Measurements from ENCODE around the gene TACSTD2. TPM values are rescaled to one million over a fixed set of nuclear protein-coding genes. Genes with fewer than 3 reads are reported as not detected.

Gene TACSTD2
- polyA plus RNA-seq, 3 donors, result 3.2 TPM; not detected in 2

DNA sequence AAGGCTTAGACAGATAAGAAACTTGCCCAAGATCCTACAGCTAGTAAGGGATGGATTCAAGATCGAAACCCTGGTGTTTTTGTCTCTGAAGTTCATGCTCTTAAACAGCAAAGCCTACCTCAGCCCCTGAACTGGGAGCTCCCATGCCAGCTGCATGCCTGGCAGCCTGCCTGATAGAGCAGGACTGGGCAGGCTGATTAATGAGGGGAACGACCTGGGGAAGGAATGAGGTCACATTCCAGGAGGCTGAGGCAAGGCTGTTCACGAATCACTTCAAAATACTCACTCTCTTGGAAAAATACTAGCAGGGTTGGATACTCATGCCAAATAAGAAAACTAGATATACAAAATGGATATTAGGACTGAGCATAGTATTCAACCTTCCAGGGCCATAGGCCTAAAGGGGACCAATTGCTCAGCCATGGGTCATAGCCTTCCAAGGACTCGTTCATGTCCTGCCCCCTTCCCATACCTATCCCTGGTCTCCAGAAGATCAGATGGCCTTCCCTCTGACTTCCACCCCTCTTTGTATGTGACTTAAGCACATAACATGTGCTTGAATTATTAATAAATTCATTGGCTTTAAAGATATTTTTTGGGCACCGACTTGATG is 15.6 kb upstream of the TACSTD2 start:
- no peak overlapping the region for H3K9ac ChIP-seq (ENCODE audit: insufficient read depth, low read length, poor library complexity, severe bottlenecking)
- H2AFZ ChIP-seq (ENCODE audit: insufficient read depth, low read depth, low read length, poor library complexity, severe bottlenecking), result no peak overlapping the region
- peaks cover 3% of the 10 kb centered on the region for H3K4me1 Mint-ChIP-seq
- no peak overlapping the region for H3K27ac ChIP-seq (ENCODE audit: low read depth in 1 of 2, low read length in 2 of 2)
- DNase-seq, result no peak
- no peaks in the 10 kb centered on the region for H3K36me3 Mint-ChIP-seq
- WGBS (ENCODE audit: insufficient coverage), result 80% methylated on average over 1 of the region's 5 CpGs
- H3K27me3 ChIP-seq (ENCODE audit: control insufficient read depth in 2 of 2, insufficient read depth in 2 of 2, low read length in 2 of 2), result no peaks in the 10 kb centered on the region
- no peak overlapping the region for H3K27ac Mint-ChIP-seq
- H3K36me3 ChIP-seq (replicated peaks in 1 of 2; ENCODE audit: control insufficient read depth in 1 of 2, insufficient read depth in 2 of 2, low read length in 2 of 2), result no peaks in the 10 kb centered on the region
- no peaks in the 10 kb centered on the region for H3K9me3 ChIP-seq (replicated peaks in 1 of 2; ENCODE audit: control insufficient read depth in 1 of 2, insufficient read depth in 1 of 2, low read length in 2 of 2)
- H4K20me1 ChIP-seq (ENCODE audit: insufficient read depth, low read length), result no peaks in the 10 kb centered on the region
- H3K4me3 ChIP-seq (replicated peaks in 1 of 3; ENCODE audit: low read depth in 2 of 3, low read length in 3 of 3), result no peak overlapping the region
- TF ChIP-seq, protein P1, sequence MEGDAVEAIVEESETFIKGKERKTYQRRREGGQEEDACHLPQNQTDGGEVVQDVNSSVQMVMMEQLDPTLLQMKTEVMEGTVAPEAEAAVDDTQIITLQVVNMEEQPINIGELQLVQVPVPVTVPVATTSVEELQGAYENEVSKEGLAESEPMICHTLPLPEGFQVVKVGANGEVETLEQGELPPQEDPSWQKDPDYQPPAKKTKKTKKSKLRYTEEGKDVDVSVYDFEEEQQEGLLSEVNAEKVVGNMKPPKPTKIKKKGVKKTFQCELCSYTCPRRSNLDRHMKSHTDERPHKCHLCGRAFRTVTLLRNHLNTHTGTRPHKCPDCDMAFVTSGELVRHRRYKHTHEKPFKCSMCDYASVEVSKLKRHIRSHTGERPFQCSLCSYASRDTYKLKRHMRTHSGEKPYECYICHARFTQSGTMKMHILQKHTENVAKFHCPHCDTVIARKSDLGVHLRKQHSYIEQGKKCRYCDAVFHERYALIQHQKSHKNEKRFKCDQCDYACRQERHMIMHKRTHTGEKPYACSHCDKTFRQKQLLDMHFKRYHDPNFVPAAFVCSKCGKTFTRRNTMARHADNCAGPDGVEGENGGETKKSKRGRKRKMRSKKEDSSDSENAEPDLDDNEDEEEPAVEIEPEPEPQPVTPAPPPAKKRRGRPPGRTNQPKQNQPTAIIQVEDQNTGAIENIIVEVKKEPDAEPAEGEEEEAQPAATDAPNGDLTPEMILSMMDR (IDR thresholded peaks at IDR 0.05), result no peak
- intact Hi-C loops (cut with micrococcal nuclease), result no loop called here
- H3K4me1 ChIP-seq (ENCODE audit: control insufficient read depth in 1 of 2, insufficient read depth in 2 of 2, low read length in 2 of 2), result peaks cover 0 to 2% of the 10 kb centered on the region in 2 donors
- H3K4me3 Mint-ChIP-seq, result no peak overlapping the region
- H3K27me3 Mint-ChIP-seq (ENCODE audit: low read depth in 3 of 3), result peaks cover 0 to 6% (median 3%) of the 10 kb centered on the region in 3 donors
- H3K79me2 ChIP-seq (ENCODE audit: insufficient read depth, low read length), result peaks cover 14% of the 10 kb centered on the region
- H3K4me2 ChIP-seq (replicated peaks; ENCODE audit: extremely low read depth, low read length, poor library complexity, severe bottlenecking), result no peak overlapping the region
- no peaks in the 10 kb centered on the region for H3K9me3 Mint-ChIP-seq

DNA sequence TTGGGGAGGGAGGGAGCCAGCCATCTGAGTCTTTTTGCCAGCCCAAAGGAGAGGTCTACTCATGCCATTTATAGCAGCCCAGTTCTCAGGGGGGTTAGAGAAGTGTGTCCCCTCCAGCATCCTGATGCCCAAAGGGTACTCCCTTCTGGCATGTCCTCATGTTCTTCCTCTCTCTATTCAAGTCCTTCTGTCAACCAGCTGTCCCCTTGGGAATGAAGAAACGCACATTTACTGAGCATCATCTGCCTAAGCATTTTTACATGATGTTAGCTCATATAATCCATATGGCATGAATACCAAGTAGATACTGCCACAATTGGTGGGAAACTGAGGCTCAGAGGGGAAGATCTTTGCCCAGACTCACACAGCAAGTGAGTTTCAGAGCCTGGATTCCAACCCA is 14.8 kb upstream of the TACSTD2 start:
- H3K79me2 ChIP-seq (ENCODE audit: insufficient read depth, low read length), result peaks cover 18% of the 10 kb centered on the region
- H3K9me3 ChIP-seq (replicated peaks in 1 of 2; ENCODE audit: control insufficient read depth in 1 of 2, insufficient read depth in 1 of 2, low read length in 2 of 2), result no peaks in the 10 kb centered on the region
- H3K27me3 Mint-ChIP-seq (ENCODE audit: low read depth in 3 of 3), result peaks cover 0 to 4% (median 0%) of the 10 kb centered on the region in 3 donors
- no peaks in the 10 kb centered on the region for H3K9me3 Mint-ChIP-seq
- no peak overlapping the region for H3K4me3 Mint-ChIP-seq
- no peaks in the 10 kb centered on the region for H3K4me1 Mint-ChIP-seq
- no peak overlapping the region for H3K4me3 ChIP-seq (replicated peaks in 1 of 3; ENCODE audit: low read depth in 2 of 3, low read length in 3 of 3)
- H3K4me1 ChIP-seq (ENCODE audit: control insufficient read depth in 1 of 2, insufficient read depth in 2 of 2, low read length in 2 of 2), result no peaks in the 10 kb centered on the region
- intact Hi-C loops (cut with micrococcal nuclease), result no loop called here
- H4K20me1 ChIP-seq (ENCODE audit: insufficient read depth, low read length), result no peaks in the 10 kb centered on the region
- H3K36me3 Mint-ChIP-seq, result no peaks in the 10 kb centered on the region
- H3K27ac ChIP-seq (ENCODE audit: low read depth in 1 of 2, low read length in 2 of 2), result no peak overlapping the region
- no peak overlapping the region for H3K27ac Mint-ChIP-seq
- no peak overlapping the region for H2AFZ ChIP-seq (ENCODE audit: insufficient read depth, low read depth, low read length, poor library complexity, severe bottlenecking)
- H3K36me3 ChIP-seq (replicated peaks in 1 of 2; ENCODE audit: control insufficient read depth in 1 of 2, insufficient read depth in 2 of 2, low read length in 2 of 2), result no peaks in the 10 kb centered on the region
- H3K4me2 ChIP-seq (replicated peaks; ENCODE audit: extremely low read depth, low read length, poor library complexity, severe bottlenecking), result no peak overlapping the region
- no CpG with 5 or more reads among the region's 1 CpG for WGBS (ENCODE audit: insufficient coverage)
- no peak for DNase-seq
- H3K9ac ChIP-seq (ENCODE audit: insufficient read depth, low read length, poor library complexity, severe bottlenecking), result no peak overlapping the region
- TF ChIP-seq, protein P1 (IDR thresholded peaks at IDR 0.05), result no peak
- no peaks in the 10 kb centered on the region for H3K27me3 ChIP-seq (ENCODE audit: control insufficient read depth in 2 of 2, insufficient read depth in 2 of 2, low read length in 2 of 2)

Measured in CD14-positive monocyte (primary cell).